K562 (cell line): ENCODE data around the gene MBD5. TPM values are rescaled to one million over a fixed set of nuclear protein-coding genes. Genes with fewer than 3 reads are reported as not detected.

Experiments used
- ATF2 ChIP-seq: sonication (generic); formaldehyde crosslinking; IDR thresholded peaks from 2 replicates; pipeline ENCODE4 v1.8.1; 2022; ENCODE audit warnings: missing genetic modification reagents
- JUND ChIP-seq, 2 experiments: IDR thresholded peaks; 2 replicates in 1 of 2; 3 replicates in 1 of 2; pipeline ENCODE4 v1.6.1; 2011; ENCODE audit warnings: borderline replicate concordance in 2 of 2, low read depth in 2 of 2, low read length in 2 of 2, improper control_type of control experiment in 1 of 2, missing biosample characterization in 1 of 2, missing genetic modification characterization in 1 of 2, missing genetic modification reagents in 1 of 2
- KAT7 ChIP-seq: sonication (generic); formaldehyde crosslinking; IDR thresholded peaks from 2 replicates; pipeline ENCODE4 v1.8.0; 2022; ENCODE audit warnings: missing genetic modification reagents, mild to moderate bottlenecking, borderline replicate concordance
- KDM5B ChIP-seq: fragments of 200-600 bp; sonication (generic); IDR thresholded peaks from 2 replicates; pipeline ENCODE4 v1.6.1; 2012; ENCODE audit warnings: low read depth, mild to moderate bottlenecking, moderate library complexity, low read length, control low read depth, inconsistent platforms; ENCODE audit not compliant: insufficient replicate concordance
- PTTG1 ChIP-seq: fragments of 450-650 bp; IDR thresholded peaks from 2 replicates; pipeline ENCODE4 v1.6.1; 2016; ENCODE audit warnings: low read depth, mild to moderate bottlenecking, missing genetic modification characterization, missing compliant biosample characterization
- SMARCA4 ChIP-seq: fragments of 450-650 bp; IDR thresholded peaks from 2 replicates; pipeline ENCODE4 v1.6.1; 2016
- SREBF1 ChIP-seq: fragments of 150-350 bp; IDR thresholded peaks from 2 replicates; pipeline ENCODE4 v1.6.1; 2014; ENCODE audit warnings: antibody characterized with exemption, low read depth, low read length, borderline replicate concordance
- SUPT5H ChIP-seq: fragments of 450-650 bp; IDR thresholded peaks from 2 replicates; pipeline ENCODE4 v1.6.1; 2016
- ZBTB40 ChIP-seq, 2 experiments: fragments of 450-650 bp in 1 of 2; sonication (generic) in 1 of 2; formaldehyde crosslinking in 1 of 2; IDR thresholded peaks; 2 replicates each; pipeline versions ENCODE4 v1.7.1 to v1.9.0; 2016 to 2022; ENCODE audit warnings: inconsistent platforms in 1 of 2, mild to moderate bottlenecking in 1 of 2, missing genetic modification reagents in 1 of 2
- polyA plus RNA-seq, 8 experiments: library from polyadenylated mRNA; depleted of rRNA in 4 of 8; stranded (reverse) in 5 of 8; unstranded in 3 of 8; fragments of >200 nt; fragmentation: Nextera tagmentation in 2 of 8; fragmentation: Illumina TruSeq in 1 of 8; extraction: Ambion mirVana in 2 of 8; extraction: Trizol in 1 of 8; gene quantifications; 2 replicates each; pipeline versions ENCODE4 v1.2.1 to v1.2.3, GENCODE V29; 2011 to 2014; ENCODE audit warnings: inconsistent platforms in 1 of 8, missing spikeins in 1 of 8
- total RNA-seq, 7 experiments: library from RNA; depleted of rRNA in 6 of 7; stranded (reverse); fragments of >200 nt in 6 of 7; fragmentation: Illumina TruSeq in 2 of 7; extraction: Trizol in 2 of 7; gene quantifications; 2 replicates each; pipeline versions ENCODE4 v1.2.1 to v1.2.3, GENCODE V29; 2011 to 2021; ENCODE audit warnings: low replicate concordance in 1 of 7

Gene MBD5
- total and polyA plus RNA-seq, 9 of the 15 experiments (the other 6 are each of a cell fraction or from before 2014, with no cell fraction given), result 3.4 to 14.5 (median 9.0) TPM

GRCh38 chr2:148020111-148021058, 506 bp upstream of the MBD5 start, which contains the start of gene ORC4 (continued):
- peak; percentile 96 for TF ChIP-seq ZBTB40 (IDR thresholded peaks at IDR 0.05)
- TF ChIP-seq ZBTB40 (CRISPR knock-in tag; IDR thresholded peaks at IDR 0.05), result no peak
- peak; percentile 66; the same call in 1 of the 2 replicates for TF ChIP-seq SMARCA4
- TF ChIP-seq SUPT5H, result peak; percentile 92
- TF ChIP-seq KAT7 (CRISPR knock-in tag), result peak; percentile 71; the same call in 1 of the 2 replicates
- TF ChIP-seq JUND (IDR thresholded peaks at IDR 0.05; ENCODE audit: borderline replicate concordance, low read depth, low read length), result peak; percentile 73
- peak; percentile 10; the same call in 2 of the 3 replicates for TF ChIP-seq JUND (tag; IDR thresholded peaks at IDR 0.05; ENCODE audit: borderline replicate concordance, low read depth, low read length)
- TF ChIP-seq SREBF1, result peak; percentile 85; the same call in 1 of the 2 replicates
- TF ChIP-seq KDM5B, result peak; percentile 88
- TF ChIP-seq PTTG1, result no peak
- TF ChIP-seq ATF2, result no peak
